Subcutaneous abdominal adipose tissue (tissue), 5 donors: ENCODE measurements around the gene ARL16.

ENCODE experiments used
- H3K27ac ChIP-seq: one replicate; pipeline ENCODE4 v1.7.0; 2013; ENCODE audit warnings: low read depth, mild to moderate bottlenecking, inconsistent platforms, low read length, moderate library complexity
- H3K27me3 ChIP-seq, 5 donors: one replicate each; pipeline ENCODE4 v1.7.0; 2013; ENCODE audit warnings: low read length in 5 of 5, inconsistent platforms in 1 of 5; ENCODE audit not compliant: control insufficient read depth in 5 of 5, insufficient read depth in 4 of 5
- H3K36me3 ChIP-seq, 5 donors: one replicate each; pipeline ENCODE4 v1.7.0; 2013; ENCODE audit warnings: low read length in 5 of 5; ENCODE audit not compliant: control insufficient read depth in 5 of 5, insufficient read depth in 5 of 5
- H3K4me1 ChIP-seq, 5 donors: one replicate each; pipeline ENCODE4 v1.7.0; 2013; ENCODE audit warnings: low read length in 5 of 5, mild to moderate bottlenecking in 3 of 5, moderate library complexity in 1 of 5; ENCODE audit not compliant: control insufficient read depth in 5 of 5, insufficient read depth in 5 of 5
- H3K4me3 ChIP-seq, 5 donors: one replicate each; pipeline ENCODE4 v1.7.0; 2013; ENCODE audit warnings: low read length in 5 of 5, low read depth in 1 of 5
- H3K9ac ChIP-seq, 5 donors: one replicate each; pipeline ENCODE4 v1.7.0; 2013; ENCODE audit warnings: low read length in 5 of 5, mild to moderate bottlenecking in 4 of 5, moderate library complexity in 3 of 5
- H3K9me3 ChIP-seq, 5 donors: one replicate each; pipeline ENCODE4 v1.7.0; 2013; ENCODE audit warnings: low read length in 5 of 5; ENCODE audit not compliant: control insufficient read depth in 5 of 5
- donor health status: healthy.
- donor health status: healthy.
- donor health status: healthy.
- donor health status: healthy.
- donor health status: healthy.

Gene ARL16

GRCh38 chr17:81683584-81684441 is at the start of gene ARL16, which contains the start of gene HGS:
Gene ARL16, minus strand, starts transcription at chr17:81683797. Its CDS starts 44 bp downstream, at chr17:81683753.
Gene HGS, plus strand, starts transcription at chr17:81684011. Its CDS starts 56 bp downstream, at chr17:81684067.
- H3K27ac ChIP-seq, result peak within 1 kb of the TSS; percentile 74
- H3K36me3 ChIP-seq, result peaks cover 0 to 47% (median 32%) of the 10 kb centered on the region in 5 donors
- peaks cover 14 to 38% (median 33%) of the 10 kb centered on the region in 5 donors for H3K4me1 ChIP-seq
- H3K4me3 ChIP-seq, result peak within 1 kb of the TSS; percentile 88 to 96 (median 90)
- peak within 1 kb of the TSS; percentile 39 to 95 (median 93) for H3K9ac ChIP-seq
- H3K27me3 ChIP-seq, result no peaks in the 10 kb centered on the region
- no peaks in the 10 kb centered on the region for H3K9me3 ChIP-seq

GRCh38 chr17:81727324-81728031 is 43.9 kb upstream of the ARL16 start:
- H3K4me3 ChIP-seq, result no peak overlapping the region
- no peak overlapping the region for H3K27ac ChIP-seq
- no peaks in the 10 kb centered on the region for H3K9me3 ChIP-seq
- H3K4me1 ChIP-seq, result peaks cover 2 to 26% (median 17%) of the 10 kb centered on the region in 5 donors
- H3K9ac ChIP-seq, result no peak overlapping the region
- no peaks in the 10 kb centered on the region for H3K36me3 ChIP-seq
- H3K27me3 ChIP-seq, result peaks cover 0 to 4% (median 0%) of the 10 kb centered on the region in 5 donors

- Histone ChIP-seq H3K4me1 (peaks cover 2 to 33% (median 26%) of the 10 kb centered on the region in 5 donors), H3K27ac (no peak overlapping the region), H3K9me3 (no peaks in the 10 kb centered on the region), H3K36me3 (no peaks in the 10 kb centered on the region), H3K27me3 (no peaks in the 10 kb centered on the region), H3K4me3 (no peak overlapping the region), H3K9ac (no peak overlapping the region)
Observed at GRCh38 chr17:81726004-81726403, 42.4 kb upstream of the ARL16 start.

- peaks cover 2 to 27% (median 26%) of the 10 kb centered on the region in 5 donors for H3K4me1 ChIP-seq
- no peaks in the 10 kb centered on the region for H3K27me3 ChIP-seq
- no peak overlapping the region for H3K27ac ChIP-seq
- no peaks in the 10 kb centered on the region for H3K9me3 ChIP-seq
- H3K36me3 ChIP-seq, result peaks cover 0 to under 1% (median 0%) of the 10 kb centered on the region in 5 donors
- H3K4me3 ChIP-seq, result no peak overlapping the region
- H3K9ac ChIP-seq, result no peak overlapping the region
Observed at GRCh38 chr17:81725439-81725838, 41.8 kb upstream of the ARL16 start.

GRCh38 chr17:81723651-81724209 is 40.1 kb upstream of the ARL16 start:
- Histone ChIP-seq H3K27ac (peak overlapping the region; percentile 57), H3K4me3 (no peak overlapping the region), H3K9ac (peak overlapping the region in 1 of 5 donors; percentile 16), H3K4me1 (peaks cover 2 to 26% (median 25%) of the 10 kb centered on the region in 5 donors), H3K36me3 (peaks cover 0 to 12% (median 6%) of the 10 kb centered on the region in 5 donors), H3K27me3 (no peaks in the 10 kb centered on the region), H3K9me3 (no peaks in the 10 kb centered on the region)

- H3K9me3 ChIP-seq, result no peaks in the 10 kb centered on the region
- H3K36me3 ChIP-seq, result peaks cover 0 to 19% (median 10%) of the 10 kb centered on the region in 5 donors
- no peaks in the 10 kb centered on the region for H3K27me3 ChIP-seq
- peak overlapping the region; percentile 57 for H3K27ac ChIP-seq
- peaks cover 2 to 26% (median 25%) of the 10 kb centered on the region in 5 donors for H3K4me1 ChIP-seq
- H3K9ac ChIP-seq, result no peak overlapping the region
- H3K4me3 ChIP-seq, result no peak overlapping the region
Observed at GRCh38 chr17:81722184-81723120, 38.9 kb upstream of the ARL16 start.

GRCh38 chr17:81720267-81721071 is 36.9 kb upstream of the ARL16 start:
- Histone ChIP-seq H3K36me3 (peaks cover 0 to 30% (median 16%) of the 10 kb centered on the region in 5 donors), H3K9me3 (no peaks in the 10 kb centered on the region), H3K27me3 (no peaks in the 10 kb centered on the region), H3K9ac (no peak overlapping the region), H3K27ac (no peak overlapping the region), H3K4me1 (peaks cover 2 to 26% (median 25%) of the 10 kb centered on the region in 5 donors), H3K4me3 (no peak overlapping the region)

- H3K9me3 ChIP-seq, result no peaks in the 10 kb centered on the region
- peaks cover 2 to 34% (median 31%) of the 10 kb centered on the region in 5 donors for H3K4me1 ChIP-seq
- H3K4me3 ChIP-seq, result no peak overlapping the region
- H3K36me3 ChIP-seq, result peaks cover 0 to 36% (median 19%) of the 10 kb centered on the region in 5 donors
- H3K27me3 ChIP-seq, result no peaks in the 10 kb centered on the region
- H3K9ac ChIP-seq, result no peak overlapping the region
- no peak overlapping the region for H3K27ac ChIP-seq
Observed at GRCh38 chr17:81719410-81720266, 36.0 kb upstream of the ARL16 start.
